Ramos (cell line): ENCODE data around the gene IFIH1.

Experiments
- in situ Hi-C: fragments of 300-500 bp; cut with MboI; formaldehyde crosslinking; loops from one replicate; pipeline ENCODE4 v1.14.3; 2022; ENCODE audit warnings: low sequenced_read_pairs; ENCODE audit not compliant: unreplicated experiment

The IFIH1 gene

GRCh38 chr2:162226836-162227235 lies 91.6 kb downstream of the IFIH1 start:
- in situ Hi-C loops: no loop called here

DNA sequence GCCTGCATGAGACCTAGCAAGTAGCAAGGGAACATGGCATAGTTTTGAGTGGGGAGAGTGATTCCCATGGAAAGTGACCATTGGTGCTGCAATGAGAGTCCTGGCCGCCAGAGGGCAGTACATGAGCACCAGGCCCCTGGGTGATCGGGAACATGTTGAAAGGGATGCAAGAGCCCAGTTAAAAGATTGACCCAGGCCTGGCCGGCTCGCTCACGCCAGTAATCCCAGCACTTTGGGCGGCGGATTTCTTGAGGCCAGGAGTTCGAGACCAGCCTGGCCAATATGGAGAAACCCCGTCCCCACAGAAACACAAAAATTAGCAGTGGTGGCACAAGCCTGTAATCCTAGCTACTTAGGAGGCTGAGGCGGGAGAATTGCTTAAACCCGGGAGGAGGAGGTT lies 97.4 kb downstream of the IFIH1 start:
- in situ Hi-C loops: no loop called here

DNA sequence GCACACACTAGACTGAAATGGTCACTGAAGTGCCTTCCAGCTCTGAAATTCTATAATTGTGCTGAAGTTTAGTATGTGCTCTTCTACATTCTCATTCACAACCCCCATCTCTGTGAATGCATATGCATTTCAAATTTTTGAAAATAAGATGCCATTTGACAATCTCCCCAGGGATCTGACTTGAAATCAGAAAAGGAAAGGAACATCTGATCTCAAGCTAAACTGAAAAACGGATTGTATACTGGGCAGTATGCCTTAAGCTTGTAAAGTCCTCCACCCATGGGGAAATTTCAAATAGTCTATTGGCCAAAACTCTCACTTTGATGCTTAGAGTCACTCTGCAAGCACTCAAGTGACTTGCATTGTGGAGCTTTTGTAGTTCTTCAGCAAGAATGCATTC lies 98.1 kb downstream of the IFIH1 start:
- in situ Hi-C loops: no loop called here

- in situ Hi-C loops: no loop called here
Observed at GRCh38 chr2:162219426-162219825, 99.1 kb downstream of the IFIH1 start.

GRCh38 chr2:162217598-162217997 lies 100.9 kb downstream of the IFIH1 start:
- in situ Hi-C loops: no loop called here
